Measurements from ENCODE around the gene FAM222B.

FAM222B gene

GRCh38 chr17:28712032-28712704, 130.4 kb downstream of the FAM222B start:
- peak; percentile 43 for DNase-seq (ENCODE audit: low read depth)

- DNase-seq (ENCODE audit: low read depth) = no peak
Measured at GRCh38 chr17:28711723-28712031, 130.9 kb downstream of the FAM222B start, which contains the start of gene PROCA1. Gene PROCA1 (minus strand): TSS chr17:28711888. CDS start chr17:28711660, 228 bp downstream.

- DNase-seq (ENCODE audit: low read depth) = peak; percentile 82
Measured at GRCh38 chr17:28710861-28711722, 131.5 kb downstream of the FAM222B start.

- DNase-seq (ENCODE audit: low read depth) = no peak
Measured at GRCh38 chr17:28707339-28707720, 135.3 kb downstream of the FAM222B start.

GRCh38 chr17:28706471-28707338, 135.9 kb downstream of the FAM222B start:
- DNase-seq (ENCODE audit: low read depth) = no peak

All from T follicular helper cell (primary cell).